COLO829 (cell line): ENCODE results near the gene RNF25.

Experiments
- DNase-seq: peaks from one replicate; pipeline ENCODE4 v3.0.0; 2012; ENCODE audit warnings: low spot score

RNF25 gene

DNA sequence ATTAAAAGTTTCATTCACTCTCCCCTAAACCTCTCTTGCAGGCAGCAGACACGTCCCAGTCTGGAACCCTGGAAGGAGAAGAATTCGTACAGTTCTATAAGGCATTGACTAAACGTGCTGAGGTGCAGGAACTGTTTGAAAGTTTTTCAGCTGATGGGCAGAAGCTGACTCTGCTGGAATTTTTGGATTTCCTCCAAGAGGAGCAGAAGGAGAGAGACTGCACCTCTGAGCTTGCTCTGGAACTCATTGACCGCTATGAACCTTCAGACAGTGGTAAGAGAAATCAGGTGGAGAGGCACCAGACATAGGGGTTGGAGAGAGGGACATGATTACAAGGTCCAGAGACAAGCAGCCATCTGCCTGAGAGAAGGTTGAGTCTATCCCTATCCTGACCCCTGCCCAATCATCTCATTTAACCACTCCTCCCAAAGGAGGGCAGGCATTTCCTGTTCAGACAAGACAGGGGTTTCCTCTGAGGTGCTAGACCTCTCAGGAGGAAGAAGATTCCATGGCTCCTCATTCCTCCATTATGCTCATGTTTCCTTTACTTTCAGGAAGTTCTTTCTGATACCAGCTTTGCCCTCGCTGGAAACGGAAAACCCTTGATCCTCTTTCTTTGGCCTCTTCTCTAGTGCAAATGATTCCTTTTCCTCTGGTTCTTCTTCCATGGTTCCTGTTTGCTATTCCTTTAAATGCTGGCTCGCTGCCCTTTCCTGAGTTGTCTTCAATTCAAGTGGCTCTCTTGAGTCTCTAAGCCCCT lies 49.0 kb downstream of the RNF25 start:
- DNase-seq = no peak

DNA sequence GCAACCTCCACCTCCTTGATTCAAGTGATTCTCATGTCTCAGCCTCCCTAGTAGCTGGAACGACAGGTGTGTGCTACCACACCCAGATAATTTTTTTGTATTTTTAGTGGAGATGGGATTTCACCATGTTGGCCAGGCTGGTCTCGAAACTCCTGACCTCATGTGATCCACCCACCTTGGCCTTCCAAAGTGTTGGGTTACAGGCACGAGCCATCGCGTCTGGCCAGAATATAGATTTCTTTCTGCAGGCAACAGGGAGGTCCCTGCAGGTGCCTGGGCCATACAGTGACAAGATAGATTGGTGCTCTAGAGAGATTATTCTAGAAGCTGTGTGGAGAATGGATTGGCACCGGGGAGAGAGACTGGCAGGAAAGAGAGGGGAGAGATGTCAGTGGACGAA lies 50.8 kb downstream of the RNF25 start:
- no peak for DNase-seq

DNA sequence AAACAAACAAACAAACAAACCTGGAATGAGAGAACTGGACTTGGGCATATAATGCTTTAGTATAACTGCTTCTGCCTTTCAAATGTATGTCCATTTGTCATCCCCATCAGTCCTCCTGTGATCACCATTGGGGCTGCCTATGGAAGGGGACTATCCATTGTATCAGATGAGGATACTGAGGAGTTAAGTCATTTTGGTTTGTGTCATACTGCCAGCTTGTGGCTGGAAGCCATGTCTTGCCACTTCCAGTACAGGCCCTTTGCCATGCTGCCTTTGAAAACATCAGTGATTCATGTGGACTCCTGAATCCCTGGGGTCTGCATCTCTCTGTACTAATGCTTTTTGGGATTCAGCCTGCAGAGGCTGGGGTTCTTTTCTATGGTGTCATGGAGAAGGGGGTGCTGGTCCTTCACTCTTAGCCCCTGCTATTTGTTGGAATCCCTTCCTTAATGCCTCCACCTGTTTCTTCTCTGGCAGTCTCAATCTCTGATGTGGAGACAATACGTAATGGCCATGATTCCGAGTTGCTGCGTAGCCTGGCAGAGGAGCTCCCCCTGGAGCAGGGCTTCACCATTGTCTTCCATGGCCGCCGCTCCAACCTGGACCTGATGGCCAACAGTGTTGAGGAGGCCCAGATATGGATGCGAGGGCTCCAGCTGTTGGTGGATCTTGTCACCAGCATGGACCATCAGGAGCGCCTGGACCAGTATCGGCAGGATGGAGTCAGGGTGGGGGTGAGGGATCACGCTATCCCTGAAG lies 53.5 kb downstream of the RNF25 start:
- DNase-seq = no peak

DNA sequence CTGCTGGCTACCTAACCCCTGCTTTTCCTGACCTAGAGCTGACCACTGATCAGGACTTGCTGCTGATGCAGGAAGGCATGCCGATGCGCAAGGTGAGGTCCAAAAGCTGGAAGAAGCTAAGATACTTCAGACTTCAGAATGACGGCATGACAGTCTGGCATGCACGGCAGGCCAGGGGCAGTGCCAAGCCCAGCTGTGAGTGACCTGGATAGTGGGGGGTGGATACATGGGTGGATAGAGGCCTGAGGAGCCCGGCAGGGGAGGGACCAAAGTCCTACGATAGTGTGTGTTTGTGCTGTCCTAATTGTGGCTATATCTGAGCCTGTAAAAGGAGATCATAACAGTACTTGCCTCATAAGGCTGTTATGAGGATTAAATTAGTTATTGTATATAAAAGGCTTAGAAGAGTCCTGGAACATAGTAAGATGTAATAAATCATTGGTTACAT lies 55.9 kb downstream of the RNF25 start:
- DNase-seq = no peak
